Uterus (tissue), 4 donors: Measurements from ENCODE around the gene TMEM61. TPM values are rescaled to one million over a fixed set of nuclear protein-coding genes. Genes with fewer than 3 reads are reported as not detected.
A peak's percentile ranks its signal among the peaks of the same experiment; 100 is the strongest.
"Not testable (repeated sequence)": the region's sequence is repeated elsewhere in the genome, so short reads cannot be mapped to it uniquely, and the experiment has no call there.

Source experiments
- DNase-seq, 2 donors: peaks; one replicate each; pipeline ENCODE4 v3.0.0-alpha.2; 2019 to 2020
- H3K27ac ChIP-seq, 2 donors: fragments of 200-600 bp; sonication (generic); 1 replicate in 1 of 2; 2 replicates in 1 of 2; pipeline ENCODE4 v1.5.1; 2016 to 2018
- H3K27me3 ChIP-seq, 2 donors: fragments of 200-600 bp; sonication (generic); one replicate each; pipeline ENCODE4 v1.5.1; 2018 to 2019; ENCODE audit warnings: control low read depth in 1 of 2
- H3K36me3 ChIP-seq, 2 donors: fragments of 200-600 bp; sonication (generic); one replicate each; pipeline ENCODE4 v1.5.1; 2019; ENCODE audit warnings: control low read depth in 1 of 2
- H3K4me1 ChIP-seq, 2 donors: fragments of 200-600 bp; sonication (generic); one replicate each; pipeline ENCODE4 v1.5.1; 2018 to 2019; ENCODE audit warnings: control low read depth in 1 of 2
- H3K4me3 ChIP-seq, 2 donors: fragments of 200-600 bp; sonication (generic); 1 replicate in 1 of 2; 2 replicates in 1 of 2; pipeline ENCODE4 v1.5.1; 2018 to 2019; ENCODE audit warnings: mild to moderate bottlenecking in 1 of 2
- H3K9me3 ChIP-seq, 2 donors: fragments of 200-600 bp; sonication (generic); one replicate each; pipeline ENCODE4 v1.5.1; 2019; ENCODE audit warnings: control low read depth in 1 of 2
- CTCF ChIP-seq, 4 experiments: fragments of 200-600 bp in 2 of 4; fragments of 450-650 bp in 2 of 4; sonication (generic) in 2 of 4; IDR thresholded peaks; one replicate each; pipeline ENCODE4 v1.5.1; 2016 to 2019; ENCODE audit warnings: antibody characterized with exemption in 4 of 4, mild to moderate bottlenecking in 2 of 4, moderate library complexity in 1 of 4
- POLR2A ChIP-seq, 2 donors: fragments of 450-650 bp; IDR thresholded peaks; one replicate each; pipeline ENCODE4 v1.6.1; 2016; ENCODE audit warnings: antibody characterized with exemption in 2 of 2, mild to moderate bottlenecking in 1 of 2, moderate library complexity in 1 of 2
- intact Hi-C: fragments of 100-400 bp; cut with DNase I; formaldehyde crosslinking; loops from one replicate; pipeline ENCODE4 v1.15.1; 2023; ENCODE audit warnings: low total_unique reads
- total RNA-seq, 4 donors: library from RNA; depleted of rRNA in 3 of 4; stranded (reverse); fragments of >200 nt in 3 of 4; gene quantifications; one replicate each; pipeline versions ENCODE4 v1.1.0 to v1.2.4, GENCODE V29; 2014 to 2023
- donor health status: DM: yes; HTN: yes; CAD: no.

Gene TMEM61
- total RNA-seq, 4 donors from 2014 or later: 0.35 TPM; not detected in 3

- no peaks in the 10 kb centered on the region for H3K4me1 ChIP-seq
- H3K9me3 ChIP-seq: no peaks in the 10 kb centered on the region
- intact Hi-C loops: no loop called here
- no peak overlapping the region for H3K4me3 ChIP-seq
- no peak for TF ChIP-seq CTCF (IDR thresholded peaks at IDR 0.05)
- no peak for TF ChIP-seq POLR2A (IDR thresholded peaks at IDR 0.05)
- H3K27ac ChIP-seq: no peak overlapping the region
- no peaks in the 10 kb centered on the region for H3K36me3 ChIP-seq
- H3K27me3 ChIP-seq: no peaks in the 10 kb centered on the region
- DNase-seq: no peak
These were observed 21.2 kb upstream of the TMEM61 start for GRCh38 chr1:54959241-54959640.

GRCh38 chr1:54962612-54963395 is 17.6 kb upstream of the TMEM61 start:
- Histone ChIP-seq H3K9me3 (no peaks in the 10 kb centered on the region), H3K4me3 (no peak overlapping the region), H3K36me3 (no peaks in the 10 kb centered on the region), H3K27me3 (no peaks in the 10 kb centered on the region), H3K27ac (no peak overlapping the region), H3K4me1 (no peaks in the 10 kb centered on the region)
- intact Hi-C loops: no loop called here
- TF ChIP-seq CTCF (IDR thresholded peaks at IDR 0.05): no peak
- no peak for TF ChIP-seq POLR2A (IDR thresholded peaks at IDR 0.05)
- no peak for DNase-seq

- H3K9me3 ChIP-seq, H3K36me3 ChIP-seq, H3K4me3 ChIP-seq, intact Hi-C loops, H3K27ac ChIP-seq, DNase-seq, H3K4me1 ChIP-seq, H3K27me3 ChIP-seq: not testable (repeated sequence)
These were observed 16.6 kb upstream of the TMEM61 start for GRCh38 chr1:54963829-54964228.

GRCh38 chr1:54965624-54966340 is 14.6 kb upstream of the TMEM61 start:
- Histone ChIP-seq H3K27ac (no peak overlapping the region), H3K4me3 (no peak overlapping the region), H3K36me3 (no peaks in the 10 kb centered on the region), H3K27me3 (no peaks in the 10 kb centered on the region), H3K4me1 (no peaks in the 10 kb centered on the region), H3K9me3 (no peaks in the 10 kb centered on the region)
- TF ChIP-seq CTCF (IDR thresholded peaks at IDR 0.05): no peak
- no peak for TF ChIP-seq POLR2A (IDR thresholded peaks at IDR 0.05)
- intact Hi-C loops: no loop called here
- DNase-seq: peak in 1 of 2 donors; percentile 26

- intact Hi-C loops: no loop called here
- TF ChIP-seq POLR2A (IDR thresholded peaks at IDR 0.05) (no peak), CTCF (IDR thresholded peaks at IDR 0.05) (no peak)
- no peaks in the 10 kb centered on the region for H3K4me1 ChIP-seq
These were observed 13.1 kb upstream of the TMEM61 start for GRCh38 chr1:54967372-54967771.

More at GRCh38 chr1:54967372-54967771, 13.1 kb upstream of the TMEM61 start:
- Histone ChIP-seq H3K27ac (no peak overlapping the region), H3K9me3 (no peaks in the 10 kb centered on the region), H3K27me3 (no peaks in the 10 kb centered on the region), H3K36me3 (no peaks in the 10 kb centered on the region), H3K4me3 (no peak overlapping the region)
- no peak for DNase-seq
